T-helper 17 cell (primary cell): ENCODE results near the gene LGALS16. TPM values are rescaled to one million over a fixed set of nuclear protein-coding genes. Genes with fewer than 3 reads are reported as not detected.
"Not testable (repeated sequence)": the region's sequence is repeated elsewhere in the genome, so short reads cannot be mapped to it uniquely, and the experiment has no call there.

Experiments used
- ATAC-seq: fragments of 150-1000 bp; cut with Tn5 transposase; 2 replicates; pipeline ENCODE4 v1.10.0; 2021; ENCODE audit warnings: mild to moderate bottlenecking, moderate library complexity
- DNase-seq, 3 donors: peaks; one replicate each; pipeline versions ENCODE4 v3.0.0 to v3.0.0-alpha.2; 2020 to 2021
- H3K9me3 ChIP-seq: one replicate; pipeline ENCODE4 v1.7.0; 2013; ENCODE audit warnings: low read length, mild to moderate bottlenecking; ENCODE audit not compliant: control insufficient read depth, poor library complexity, severe bottlenecking
- H3K27ac Mint-ChIP-seq: one replicate; pipeline ENCODE4 v1.8.0; 2022; ENCODE audit warnings: mild to moderate bottlenecking, moderate library complexity, mixed read lengths
- H3K27me3 Mint-ChIP-seq: one replicate; pipeline ENCODE4 v1.8.0; 2022; ENCODE audit warnings: mixed read lengths
- H3K36me3 Mint-ChIP-seq: one replicate; pipeline ENCODE4 v1.8.0; 2022; ENCODE audit warnings: low read depth, mixed read lengths
- H3K4me1 Mint-ChIP-seq: one replicate; pipeline ENCODE4 v1.8.0; 2022; ENCODE audit warnings: mild to moderate bottlenecking, mixed read lengths
- H3K4me3 Mint-ChIP-seq: one replicate; pipeline ENCODE4 v1.8.0; 2022; ENCODE audit warnings: mild to moderate bottlenecking, moderate library complexity, mixed read lengths
- total RNA-seq, 4 donors: library from RNA in 2 of 4; stranded (reverse) in 2 of 4; gene quantifications; one replicate each; pipeline ENCODE4 v1.2.3 and lab custom pipeline; 2022 to 2026

LGALS16 gene
- total RNA-seq, 2 donors from 2014 or later = not detected

GRCh38 chr19:39659791-39660190 lies 4.1 kb downstream of the LGALS16 start:
- no peaks in the 10 kb centered on the region for H3K9me3 ChIP-seq
- H3K4me3 Mint-ChIP-seq = no peak overlapping the region
- DNase-seq (no peak), ATAC-seq (no peak)
- H3K27ac Mint-ChIP-seq = no peak overlapping the region
- peaks cover 56% of the 10 kb centered on the region for H3K27me3 Mint-ChIP-seq
- H3K36me3 Mint-ChIP-seq = peaks cover 6% of the 10 kb centered on the region
- peaks cover 7% of the 10 kb centered on the region for H3K4me1 Mint-ChIP-seq

- no peak for ATAC-seq
- H3K27me3 Mint-ChIP-seq = peaks cover 52% of the 10 kb centered on the region
- H3K9me3 ChIP-seq = no peaks in the 10 kb centered on the region
- H3K4me3 Mint-ChIP-seq = no peak overlapping the region
- no peak for DNase-seq
- H3K36me3 Mint-ChIP-seq = peaks cover 6% of the 10 kb centered on the region
- H3K4me1 Mint-ChIP-seq = peaks cover 7% of the 10 kb centered on the region
- H3K27ac Mint-ChIP-seq = no peak overlapping the region
Measured at GRCh38 chr19:39660661-39661060, 4.9 kb downstream of the LGALS16 start.

GRCh38 chr19:39661565-39661964 lies 5.9 kb downstream of the LGALS16 start:
- H3K27ac Mint-ChIP-seq = no peak overlapping the region
- no peaks in the 10 kb centered on the region for H3K9me3 ChIP-seq
- H3K36me3 Mint-ChIP-seq = peaks cover 3% of the 10 kb centered on the region
- peak overlapping the region; percentile 25 for H3K4me3 Mint-ChIP-seq
- no peak for ATAC-seq
- H3K27me3 Mint-ChIP-seq = peaks cover 53% of the 10 kb centered on the region
- H3K4me1 Mint-ChIP-seq = peaks cover 5% of the 10 kb centered on the region
- no peak for DNase-seq

- not testable (repeated sequence) for H3K9me3 ChIP-seq, DNase-seq, H3K4me3 Mint-ChIP-seq, ATAC-seq, H3K27ac Mint-ChIP-seq, H3K4me1 Mint-ChIP-seq, H3K36me3 Mint-ChIP-seq
- peaks cover 36% of the 10 kb centered on the region for H3K27me3 Mint-ChIP-seq
Measured at GRCh38 chr19:39669860-39670259, 14.1 kb downstream of the LGALS16 start.

- Mint-ChIP-seq H3K4me1 (peaks cover 13% of the 10 kb centered on the region), H3K4me3 (no peak overlapping the region)
Measured at GRCh38 chr19:39670998-39671397, 15.3 kb downstream of the LGALS16 start.

GRCh38 chr19:39671739-39672363 lies 16.1 kb downstream of the LGALS16 start:
- H3K4me3 Mint-ChIP-seq = no peak overlapping the region
- peaks cover 22% of the 10 kb centered on the region for H3K27me3 Mint-ChIP-seq
- H3K36me3 Mint-ChIP-seq = peaks cover under 1% of the 10 kb centered on the region
- ATAC-seq (peak; percentile 79), DNase-seq (peak in 1 of 3 donors; percentile 30)
- H3K27ac Mint-ChIP-seq = no peak overlapping the region
- no peaks in the 10 kb centered on the region for H3K9me3 ChIP-seq
- H3K4me1 Mint-ChIP-seq = peaks cover 15% of the 10 kb centered on the region

More at GRCh38 chr19:39670998-39671397, 15.3 kb downstream of the LGALS16 start:
- Mint-ChIP-seq H3K36me3 (peaks cover 3% of the 10 kb centered on the region), H3K27ac (no peak overlapping the region), H3K27me3 (peaks cover 30% of the 10 kb centered on the region)
- no peak for DNase-seq
- ATAC-seq = no peak
- H3K9me3 ChIP-seq = no peaks in the 10 kb centered on the region

GRCh38 chr19:39672473-39672872 lies 16.8 kb downstream of the LGALS16 start:
- Mint-ChIP-seq H3K4me3 (no peak overlapping the region), H3K4me1 (peaks cover 15% of the 10 kb centered on the region), H3K27me3 (peaks cover 16% of the 10 kb centered on the region), H3K36me3 (no peaks in the 10 kb centered on the region), H3K27ac (no peak overlapping the region)
- H3K9me3 ChIP-seq = no peaks in the 10 kb centered on the region
- ATAC-seq (no peak), DNase-seq (no peak)

- ATAC-seq, H3K4me3 Mint-ChIP-seq, DNase-seq, H3K9me3 ChIP-seq, H3K36me3 Mint-ChIP-seq: not testable (repeated sequence)
- H3K4me1 Mint-ChIP-seq = peaks cover 24% of the 10 kb centered on the region
- H3K27me3 Mint-ChIP-seq = peaks cover 13% of the 10 kb centered on the region
- H3K27ac Mint-ChIP-seq = peak overlapping the region; percentile 34
Measured at GRCh38 chr19:39673862-39674261, 18.1 kb downstream of the LGALS16 start.

- no peaks in the 10 kb centered on the region for H3K9me3 ChIP-seq
- H3K36me3 Mint-ChIP-seq = no peaks in the 10 kb centered on the region
- DNase-seq (no peak), ATAC-seq (no peak)
- H3K4me3 Mint-ChIP-seq = no peak overlapping the region
- peak overlapping the region; percentile 21 for H3K27ac Mint-ChIP-seq
- H3K27me3 Mint-ChIP-seq = peaks cover 9% of the 10 kb centered on the region
- peaks cover 40% of the 10 kb centered on the region for H3K4me1 Mint-ChIP-seq
Measured at GRCh38 chr19:39676004-39676403, 20.3 kb downstream of the LGALS16 start.

- H3K27me3 Mint-ChIP-seq = no peaks in the 10 kb centered on the region
- peaks cover 33% of the 10 kb centered on the region for H3K4me1 Mint-ChIP-seq
- ATAC-seq = no peak
- no peak for DNase-seq
- H3K9me3 ChIP-seq = no peaks in the 10 kb centered on the region
- no peaks in the 10 kb centered on the region for H3K36me3 Mint-ChIP-seq
- peak overlapping the region; percentile 90 for H3K27ac Mint-ChIP-seq
- peak overlapping the region; percentile 81 for H3K4me3 Mint-ChIP-seq
Measured at GRCh38 chr19:39677961-39678889, 22.5 kb downstream of the LGALS16 start.

- no peaks in the 10 kb centered on the region for H3K9me3 ChIP-seq
- H3K4me3 Mint-ChIP-seq = peak overlapping the region; percentile 86
- DNase-seq = no peak
- H3K4me1 Mint-ChIP-seq = peaks cover 36% of the 10 kb centered on the region
- peak overlapping the region; percentile 90 for H3K27ac Mint-ChIP-seq
- ATAC-seq = peak; percentile 70
- no peaks in the 10 kb centered on the region for H3K36me3 Mint-ChIP-seq
- no peaks in the 10 kb centered on the region for H3K27me3 Mint-ChIP-seq
Measured at GRCh38 chr19:39679056-39679790, 23.5 kb downstream of the LGALS16 start.

GRCh38 chr19:39679791-39680168 lies 24.1 kb downstream of the LGALS16 start:
- no peak for DNase-seq
- Mint-ChIP-seq H3K27me3 (no peaks in the 10 kb centered on the region), H3K4me3 (peak overlapping the region; percentile 86), H3K4me1 (peaks cover 36% of the 10 kb centered on the region), H3K27ac (peak overlapping the region; percentile 90), H3K36me3 (no peaks in the 10 kb centered on the region)
- no peaks in the 10 kb centered on the region for H3K9me3 ChIP-seq
- ATAC-seq = peak; percentile 28

GRCh38 chr19:39680593-39680992 lies 24.9 kb downstream of the LGALS16 start:
- no peaks in the 10 kb centered on the region for H3K9me3 ChIP-seq
- no peak for ATAC-seq
- no peak overlapping the region for H3K4me3 Mint-ChIP-seq
- no peak for DNase-seq
- peaks cover 36% of the 10 kb centered on the region for H3K4me1 Mint-ChIP-seq
- no peaks in the 10 kb centered on the region for H3K36me3 Mint-ChIP-seq
- H3K27ac Mint-ChIP-seq = peak overlapping the region; percentile 90
- H3K27me3 Mint-ChIP-seq = peaks cover 4% of the 10 kb centered on the region
